Osteoblast (primary cell): ENCODE results near the gene REXO4. TPM values are rescaled to one million over a fixed set of nuclear protein-coding genes. Genes with fewer than 3 reads are reported as not detected.
"Not testable (repeated sequence)": the region's sequence is repeated elsewhere in the genome, so short reads cannot be mapped to it uniquely, and the experiment has no call there.

ENCODE experiments used
- DNase-seq: peaks from one replicate; pipeline ENCODE4 v3.0.0; 2011; ENCODE audit warnings: low spot score, mixed read lengths; ENCODE audit not compliant: insufficient read length; ENCODE audit errors: missing footprints
- H2AFZ ChIP-seq: 2 replicates; pipeline ENCODE4 v1.6.0; 2011; ENCODE audit warnings: mild to moderate bottlenecking, low read length
- H3K27ac ChIP-seq: 2 replicates; pipeline ENCODE4 v1.5.1; 2011; ENCODE audit warnings: mild to moderate bottlenecking, low read depth, low read length, moderate library complexity
- H3K27me3 ChIP-seq: 2 replicates; pipeline ENCODE4 v1.6.0; 2012; ENCODE audit warnings: mild to moderate bottlenecking, control low read depth, inconsistent platforms, low read length, moderate library complexity; ENCODE audit not compliant: insufficient read depth
- H3K36me3 ChIP-seq: 2 replicates; pipeline ENCODE4 v1.5.1; 2011; ENCODE audit warnings: mild to moderate bottlenecking, low read length, control low read depth, moderate library complexity; ENCODE audit not compliant: insufficient read depth
- H3K4me1 ChIP-seq: 2 replicates; pipeline ENCODE4 v1.5.1; 2011; ENCODE audit warnings: mild to moderate bottlenecking, low read length, control low read depth, moderate library complexity; ENCODE audit not compliant: insufficient read depth
- H3K4me2 ChIP-seq: 2 replicates; pipeline ENCODE4 v1.6.0; 2011; ENCODE audit warnings: mild to moderate bottlenecking, low read length; ENCODE audit not compliant: insufficient read depth
- H3K4me3 ChIP-seq: fragments of 200-600 bp; sonication (generic); 3 replicates; pipeline ENCODE4 v1.5.1; 2012; ENCODE audit warnings: mild to moderate bottlenecking, low read length, inconsistent platforms; ENCODE audit not compliant: insufficient read depth
- H3K79me2 ChIP-seq: 2 replicates; pipeline ENCODE4 v1.6.0; 2012; ENCODE audit warnings: mild to moderate bottlenecking, low read length, control low read depth, inconsistent platforms; ENCODE audit not compliant: insufficient read depth
- H3K9me3 ChIP-seq: 2 replicates; pipeline ENCODE4 v1.5.1; 2011; ENCODE audit warnings: low read depth, low read length, control low read depth
- H4K20me1 ChIP-seq: 2 replicates; pipeline ENCODE4 v1.6.0; 2012; ENCODE audit warnings: mild to moderate bottlenecking, low read length, control low read depth; ENCODE audit not compliant: insufficient read depth
- total RNA-seq: library from RNA; depleted of rRNA; stranded (reverse); fragments of >200 nt; gene quantifications from 2 replicates; pipeline ENCODE4 v1.2.3, GENCODE V29; 2012
- TF ChIP-seq, protein P1 (sequence below): IDR thresholded peaks from 2 replicates; pipeline ENCODE4 v1.5.1; 2011; ENCODE audit warnings: mild to moderate bottlenecking, low read depth, low read length, moderate library complexity; ENCODE audit errors: extremely low read depth

The REXO4 gene
- total RNA-seq, 1 donor, result 11.9 TPM

DNA sequence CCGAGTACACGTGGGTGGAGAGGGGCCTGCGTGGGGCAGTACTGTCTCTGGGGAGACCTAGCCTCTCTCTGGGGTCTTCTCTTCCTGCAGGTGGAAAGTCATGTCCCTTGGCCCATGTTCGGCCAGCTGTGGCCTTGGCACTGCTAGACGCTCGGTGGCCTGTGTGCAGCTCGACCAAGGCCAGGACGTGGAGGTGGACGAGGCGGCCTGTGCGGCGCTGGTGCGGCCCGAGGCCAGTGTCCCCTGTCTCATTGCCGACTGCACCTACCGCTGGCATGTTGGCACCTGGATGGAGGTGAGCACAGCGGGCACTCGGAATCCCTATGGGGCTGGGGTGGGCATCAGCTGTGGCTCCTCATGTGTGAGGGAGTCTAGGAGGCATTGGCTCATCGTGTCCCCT is 36.5 kb upstream of the REXO4 start:
- Histone ChIP-seq H3K36me3 (no peaks in the 10 kb centered on the region), H2AFZ (no peak overlapping the region), H3K4me3 (no peak overlapping the region), H3K79me2 (no peaks in the 10 kb centered on the region), H3K9me3 (no peaks in the 10 kb centered on the region), H3K4me1 (peaks cover 3% of the 10 kb centered on the region), H4K20me1 (no peaks in the 10 kb centered on the region), H3K4me2 (no peak overlapping the region), H3K27me3 (no peaks in the 10 kb centered on the region), H3K27ac (no peak overlapping the region)
- DNase-seq, result no peak
- TF ChIP-seq, protein P1, sequence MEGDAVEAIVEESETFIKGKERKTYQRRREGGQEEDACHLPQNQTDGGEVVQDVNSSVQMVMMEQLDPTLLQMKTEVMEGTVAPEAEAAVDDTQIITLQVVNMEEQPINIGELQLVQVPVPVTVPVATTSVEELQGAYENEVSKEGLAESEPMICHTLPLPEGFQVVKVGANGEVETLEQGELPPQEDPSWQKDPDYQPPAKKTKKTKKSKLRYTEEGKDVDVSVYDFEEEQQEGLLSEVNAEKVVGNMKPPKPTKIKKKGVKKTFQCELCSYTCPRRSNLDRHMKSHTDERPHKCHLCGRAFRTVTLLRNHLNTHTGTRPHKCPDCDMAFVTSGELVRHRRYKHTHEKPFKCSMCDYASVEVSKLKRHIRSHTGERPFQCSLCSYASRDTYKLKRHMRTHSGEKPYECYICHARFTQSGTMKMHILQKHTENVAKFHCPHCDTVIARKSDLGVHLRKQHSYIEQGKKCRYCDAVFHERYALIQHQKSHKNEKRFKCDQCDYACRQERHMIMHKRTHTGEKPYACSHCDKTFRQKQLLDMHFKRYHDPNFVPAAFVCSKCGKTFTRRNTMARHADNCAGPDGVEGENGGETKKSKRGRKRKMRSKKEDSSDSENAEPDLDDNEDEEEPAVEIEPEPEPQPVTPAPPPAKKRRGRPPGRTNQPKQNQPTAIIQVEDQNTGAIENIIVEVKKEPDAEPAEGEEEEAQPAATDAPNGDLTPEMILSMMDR, result no peak

DNA sequence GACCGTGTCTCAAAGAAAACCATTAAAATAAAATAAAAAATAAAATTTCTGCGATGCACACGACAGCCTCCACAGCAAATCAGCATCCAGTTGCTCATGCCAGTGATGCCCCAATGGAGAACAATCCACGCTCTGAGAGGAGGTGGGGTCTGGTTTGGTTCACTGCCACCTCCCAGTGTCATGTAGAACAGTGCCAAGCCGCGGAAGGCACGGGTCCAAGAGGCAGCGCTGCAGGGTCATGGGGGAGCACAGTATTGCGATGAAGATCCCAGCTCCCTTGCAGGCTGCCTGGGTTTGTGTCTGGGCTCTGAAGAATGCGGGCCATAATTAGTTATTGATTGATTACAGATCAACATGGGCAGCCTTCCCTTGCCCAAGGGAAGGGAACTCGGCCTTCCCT is 35.8 kb upstream of the REXO4 start:
- TF ChIP-seq, protein P1, result no peak
- H3K79me2 ChIP-seq, result no peaks in the 10 kb centered on the region
- no peak overlapping the region for H3K4me2 ChIP-seq
- H3K27me3 ChIP-seq, result no peaks in the 10 kb centered on the region
- no peaks in the 10 kb centered on the region for H3K36me3 ChIP-seq
- no peak overlapping the region for H3K4me3 ChIP-seq
- H3K27ac ChIP-seq, result no peak overlapping the region
- no peaks in the 10 kb centered on the region for H3K4me1 ChIP-seq
- no peaks in the 10 kb centered on the region for H4K20me1 ChIP-seq
- H3K9me3 ChIP-seq, result no peaks in the 10 kb centered on the region
- DNase-seq, result no peak
- no peak overlapping the region for H2AFZ ChIP-seq

DNA sequence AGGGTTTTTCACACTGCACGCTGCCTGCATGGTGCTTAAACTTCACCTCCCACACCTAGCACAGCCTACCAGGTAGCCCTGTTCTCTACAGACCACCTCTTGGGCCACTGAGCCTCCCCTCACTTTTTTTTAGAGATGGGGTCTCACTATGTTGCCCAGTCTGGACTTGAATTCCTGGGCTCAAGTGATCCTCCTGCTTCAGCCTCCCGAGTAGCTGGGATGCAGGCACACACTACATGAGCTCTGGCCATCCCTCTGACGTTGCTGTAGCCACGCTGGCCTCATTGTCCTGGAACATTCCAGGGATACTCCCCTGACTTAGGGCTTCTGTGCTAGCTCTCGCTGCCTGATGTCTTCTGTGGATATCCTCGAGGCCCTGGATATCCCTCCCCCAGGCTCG is 34.8 kb upstream of the REXO4 start:
- Histone ChIP-seq H3K9me3 (no peaks in the 10 kb centered on the region), H3K27me3 (no peaks in the 10 kb centered on the region), H3K4me3 (no peak overlapping the region), H3K4me2 (no peak overlapping the region), H2AFZ (no peak overlapping the region), H3K27ac (no peak overlapping the region), H4K20me1 (no peaks in the 10 kb centered on the region), H3K79me2 (no peaks in the 10 kb centered on the region), H3K4me1 (no peaks in the 10 kb centered on the region), H3K36me3 (no peaks in the 10 kb centered on the region)
- TF ChIP-seq, protein P1, result no peak
- no peak for DNase-seq

DNA sequence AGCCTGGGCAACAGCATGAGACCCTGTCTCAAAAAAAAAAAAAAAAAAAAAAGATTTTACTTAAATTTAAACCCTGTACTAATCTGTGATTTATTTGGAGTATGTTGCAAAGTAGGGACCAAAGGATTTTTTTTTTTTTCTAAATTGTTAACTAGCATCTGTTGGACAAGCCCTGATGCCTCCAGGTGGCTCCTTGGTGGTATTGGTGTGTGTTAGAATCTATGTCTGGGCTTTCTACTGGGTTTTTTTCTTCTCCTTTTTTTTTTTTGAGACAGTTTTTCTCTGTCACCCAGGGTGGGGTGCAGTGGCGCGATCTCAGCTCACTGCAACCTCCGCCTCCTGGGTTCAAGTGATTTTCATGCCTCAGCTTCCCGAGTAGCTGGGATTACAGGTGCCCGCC is 34.1 kb upstream of the REXO4 start:
- not testable (repeated sequence) for H3K9me3 ChIP-seq, H3K36me3 ChIP-seq, H3K27ac ChIP-seq, H3K27me3 ChIP-seq, DNase-seq, H3K4me1 ChIP-seq, H3K4me2 ChIP-seq, H3K79me2 ChIP-seq, H4K20me1 ChIP-seq, H3K4me3 ChIP-seq, H2AFZ ChIP-seq
